Measurements from ENCODE around the gene OR2D3. TPM values are rescaled to one million over a fixed set of nuclear protein-coding genes. Genes with fewer than 3 reads are reported as not detected.

Gene OR2D3
- polyA plus RNA-seq, 2 of the 4 experiments (the other 2 are of a cell fraction): not detected

DNA sequence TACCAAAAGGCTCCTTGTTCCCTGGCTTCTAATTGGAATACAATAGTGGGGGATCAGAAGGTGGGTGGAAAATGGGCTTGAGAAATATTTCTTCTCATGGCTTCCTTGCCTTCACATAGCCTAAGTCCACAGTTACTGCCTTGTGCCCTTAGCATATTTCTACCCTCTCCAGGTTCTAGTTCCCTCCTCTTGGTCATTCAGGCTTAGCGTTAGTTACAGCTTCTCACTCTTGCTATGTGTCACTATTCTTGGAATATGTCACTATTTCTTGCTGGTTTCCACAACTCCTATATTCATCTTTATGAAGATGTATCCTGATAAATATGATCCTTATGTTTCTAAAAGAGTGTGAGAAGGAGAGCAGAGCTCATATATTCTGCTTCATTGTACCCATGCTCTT, 31.0 kb upstream of the OR2D3 start:
- Histone ChIP-seq H3K27ac (no peak overlapping the region), H3K4me1 (no peaks in the 10 kb centered on the region), H3K9me3 (no peaks in the 10 kb centered on the region), H3K4me2 (no peak overlapping the region), H3K4me3 (no peak overlapping the region)
- ChIA-PET CTCF (interaction anchor here (0.7 kb wide), 1 partner anchor 26 kb away, joined by 5 read pairs; no protein-coding TSS in a partner anchor), POLR2A (no interaction called here)
- no peak for ATAC-seq
- FAIRE-seq: no peak
- no peak for DNase-seq (ENCODE audit: low read depth in 1 of 2, low spot score in 1 of 2)
- no peak for TF ChIP-seq MYC (IDR thresholded peaks at IDR 0.05; ENCODE audit: borderline replicate concordance, low read length)
- no peak for TF ChIP-seq SREBF2 (IDR thresholded peaks at IDR 0.05)
- TF ChIP-seq ZC3H11A (IDR thresholded peaks at IDR 0.05): no peak
- TF ChIP-seq HDAC2 (IDR thresholded peaks at IDR 0.05): no peak
- TF ChIP-seq HES2 (IDR thresholded peaks at IDR 0.05): no peak
- TF ChIP-seq NPAS2 (CRISPR knock-in tag; IDR thresholded peaks at IDR 0.05; ENCODE audit: borderline replicate concordance): no peak
- TF ChIP-seq CHD2 (IDR thresholded peaks at IDR 0.05; ENCODE audit: low read length, partially characterized antibody): no peak
- no peak for TF ChIP-seq ZFP36 (IDR thresholded peaks at IDR 0.05; ENCODE audit: borderline replicate concordance, partially characterized antibody)
- TF ChIP-seq ZNF302 (CRISPR knock-in tag; IDR thresholded peaks at IDR 0.05): no peak
- no peak for TF ChIP-seq FOSL2 (IDR thresholded peaks at IDR 0.05)
- TF ChIP-seq FOSL2 (CRISPR knock-in tag; IDR thresholded peaks at IDR 0.05): no peak
- TF ChIP-seq HOXB13 (CRISPR knock-in tag; IDR thresholded peaks at IDR 0.05; ENCODE audit: low read depth): no peak
- no peak for TF ChIP-seq HOXA7 (CRISPR knock-in tag; IDR thresholded peaks at IDR 0.05)
- TF ChIP-seq TP53 (CRISPR knock-in tag; IDR thresholded peaks at IDR 0.05): no peak
- TF ChIP-seq EP300 (IDR thresholded peaks at IDR 0.05): no peak
- WGBS (ENCODE audit: missing lambda C conversion rate): 10% methylated on average over 1 of the region's 1 CpG

- no peak for ATAC-seq
- no peak for TF ChIP-seq KDM5A (IDR thresholded peaks at IDR 0.05)
- no peak for TF ChIP-seq ATOH8 (CRISPR knock-in tag; IDR thresholded peaks at IDR 0.05; ENCODE audit: low read depth)
- no peak for TF ChIP-seq ESRRA (IDR thresholded peaks at IDR 0.05; ENCODE audit: borderline replicate concordance, low read length)
- no peak for TF ChIP-seq HEYL (CRISPR knock-in tag; IDR thresholded peaks at IDR 0.05)
- TF ChIP-seq, protein P1, sequence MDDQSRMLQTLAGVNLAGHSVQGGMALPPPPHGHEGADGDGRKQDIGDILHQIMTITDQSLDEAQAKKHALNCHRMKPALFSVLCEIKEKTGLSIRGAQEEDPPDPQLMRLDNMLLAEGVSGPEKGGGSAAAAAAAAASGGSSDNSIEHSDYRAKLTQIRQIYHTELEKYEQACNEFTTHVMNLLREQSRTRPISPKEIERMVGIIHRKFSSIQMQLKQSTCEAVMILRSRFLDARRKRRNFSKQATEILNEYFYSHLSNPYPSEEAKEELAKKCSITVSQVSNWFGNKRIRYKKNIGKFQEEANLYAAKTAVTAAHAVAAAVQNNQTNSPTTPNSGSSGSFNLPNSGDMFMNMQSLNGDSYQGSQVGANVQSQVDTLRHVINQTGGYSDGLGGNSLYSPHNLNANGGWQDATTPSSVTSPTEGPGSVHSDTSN (IDR thresholded peaks at IDR 0.05): no peak
- no peak for TF ChIP-seq MAFK (IDR thresholded peaks at IDR 0.05; ENCODE audit: partially characterized antibody)
- TF ChIP-seq RARB (CRISPR knock-in tag; IDR thresholded peaks at IDR 0.05): no peak
- no peak for TF ChIP-seq ZFP36 (IDR thresholded peaks at IDR 0.05; ENCODE audit: borderline replicate concordance, partially characterized antibody)
- Histone ChIP-seq H3K27ac (no peak within 1 kb of the TSS), H3K4me1 (no peaks in the 10 kb centered on the region), H3K4me3 (no peak within 1 kb of the TSS), H3K9me3 (no peaks in the 10 kb centered on the region), H3K4me2 (no peak within 1 kb of the TSS)
- POLR2A ChIA-PET: no interaction called here
- FAIRE-seq: no peak
- no peak for DNase-seq (ENCODE audit: low read depth in 1 of 2, low spot score in 1 of 2)
- 0% methylated on average over 2 of the region's 2 CpGs for WGBS (ENCODE audit: missing lambda C conversion rate)
- CTCF ChIA-PET: no interaction called here
Observed at GRCh38 chr11:6892400-6892799, 28.4 kb upstream of the OR2D3 start, which contains the start of gene OR2D2. Gene OR2D2 (minus strand): TSS chr11:6892500. CDS start chr11:6892500, 0 bp downstream.

GRCh38 chr11:6894097-6894496, 26.7 kb upstream of the OR2D3 start:
- DNase-seq (ENCODE audit: low read depth in 1 of 2, low spot score in 1 of 2) (no peak), FAIRE-seq (no peak), ATAC-seq (no peak)
- no peak overlapping the region for H3K4me3 ChIP-seq
- TF ChIP-seq RFX5 (IDR thresholded peaks at IDR 0.05) (no peak), CBX8 (IDR thresholded peaks at IDR 0.05) (no peak)
- H3K27ac ChIP-seq: no peak overlapping the region
- ChIA-PET POLR2A (no interaction called here), CTCF (no interaction called here)
- no peak overlapping the region for H3K4me2 ChIP-seq
- no peaks in the 10 kb centered on the region for H3K4me1 ChIP-seq
- no peaks in the 10 kb centered on the region for H3K9me3 ChIP-seq

Measured in A549 (cell line).